GF-D8 (cell line): ENCODE measurements around the gene C1QL2.

Experiments used
- DNase-seq: peaks from one replicate; lab custom pipeline; 2025; lab: John Stamatoyannopoulos, UW

C1QL2 gene

DNA sequence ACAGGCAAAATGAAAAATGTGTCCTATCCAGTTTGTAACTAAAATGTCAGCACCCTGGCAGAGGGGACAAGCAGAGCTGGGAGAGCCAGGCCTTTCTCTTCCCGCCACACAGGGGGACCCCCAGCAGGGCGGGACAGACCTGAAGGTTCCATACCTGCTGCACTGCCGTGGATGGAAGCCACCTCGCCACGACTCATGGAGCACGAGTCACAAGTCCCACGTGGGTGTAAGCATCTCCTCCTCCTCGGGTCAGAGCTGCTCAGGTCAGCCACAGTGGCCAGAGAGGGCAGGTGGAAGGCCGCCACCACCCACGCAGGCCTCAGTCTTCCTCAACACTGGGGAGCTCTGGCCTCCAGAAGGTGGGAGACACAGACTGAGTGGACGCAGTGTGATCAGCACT is 21.0 kb downstream of the C1QL2 start:
- DNase-seq: no peak

GRCh38 chr2:119136872-119137271 is 21.7 kb downstream of the C1QL2 start:
- DNase-seq: no peak

DNA sequence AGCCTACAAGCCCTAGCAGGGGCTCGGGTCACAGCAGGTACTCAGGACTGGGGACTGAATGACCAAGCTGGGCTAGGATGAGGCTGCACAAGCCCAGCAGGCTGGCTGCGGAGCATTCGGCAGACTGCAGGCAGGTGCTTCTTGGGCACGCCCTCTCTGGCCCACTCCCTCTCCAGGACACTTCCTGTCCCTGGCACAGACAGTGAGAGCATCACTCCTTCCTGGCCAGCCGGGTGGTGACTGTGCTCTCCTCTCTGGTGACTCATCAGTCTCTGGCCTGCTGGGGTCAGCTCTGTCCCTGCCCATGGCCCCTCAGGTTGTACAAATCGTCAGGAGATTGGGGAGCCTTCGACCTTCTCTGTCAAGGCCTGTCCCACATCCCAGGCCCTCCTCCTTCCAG is 22.5 kb downstream of the C1QL2 start:
- DNase-seq: no peak

DNA sequence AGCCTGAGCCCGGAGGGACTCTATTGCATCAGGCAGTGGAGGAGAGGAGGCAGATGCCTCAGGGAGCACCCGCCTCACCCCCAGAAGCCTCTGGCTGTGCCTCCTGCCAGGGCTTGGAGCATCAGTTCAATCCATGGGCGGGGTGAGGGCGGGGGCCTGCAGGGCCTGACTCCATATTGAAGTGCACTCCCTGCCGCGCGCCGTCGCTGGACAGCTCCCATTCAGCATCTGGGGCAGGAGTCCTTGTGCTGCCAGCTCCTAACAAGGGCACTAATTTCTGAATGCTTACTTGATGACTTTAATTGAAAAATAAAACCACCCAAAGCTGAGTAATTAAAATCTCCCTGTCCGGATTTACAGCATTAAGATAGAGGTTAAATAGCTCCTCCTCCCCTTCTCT is 23.8 kb downstream of the C1QL2 start:
- no peak for DNase-seq

DNA sequence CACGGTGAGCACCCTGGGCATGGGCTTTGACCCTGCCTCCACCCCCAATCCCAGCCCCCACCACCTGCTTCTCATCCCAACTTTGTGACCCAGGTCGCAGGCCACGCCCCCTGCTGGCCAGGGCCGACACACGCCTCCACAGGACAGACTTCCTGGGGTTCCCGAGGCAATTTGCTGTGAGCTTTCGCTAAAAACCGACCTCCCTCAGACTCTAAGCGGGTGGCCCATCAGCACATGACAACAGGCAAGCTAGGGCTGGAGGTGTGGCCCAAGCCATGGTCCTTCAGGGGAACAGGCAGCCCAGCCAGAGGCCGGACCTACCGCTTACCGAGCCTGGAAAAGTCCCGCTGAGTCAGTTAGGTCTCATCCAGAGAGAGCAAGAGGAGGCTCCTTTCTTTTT is 31.9 kb downstream of the C1QL2 start:
- DNase-seq: no peak

GRCh38 chr2:119123389-119123788 is 35.2 kb downstream of the C1QL2 start:
- no peak for DNase-seq

- DNase-seq: no peak
Measured at GRCh38 chr2:119122663-119123062, 35.9 kb downstream of the C1QL2 start.

DNA sequence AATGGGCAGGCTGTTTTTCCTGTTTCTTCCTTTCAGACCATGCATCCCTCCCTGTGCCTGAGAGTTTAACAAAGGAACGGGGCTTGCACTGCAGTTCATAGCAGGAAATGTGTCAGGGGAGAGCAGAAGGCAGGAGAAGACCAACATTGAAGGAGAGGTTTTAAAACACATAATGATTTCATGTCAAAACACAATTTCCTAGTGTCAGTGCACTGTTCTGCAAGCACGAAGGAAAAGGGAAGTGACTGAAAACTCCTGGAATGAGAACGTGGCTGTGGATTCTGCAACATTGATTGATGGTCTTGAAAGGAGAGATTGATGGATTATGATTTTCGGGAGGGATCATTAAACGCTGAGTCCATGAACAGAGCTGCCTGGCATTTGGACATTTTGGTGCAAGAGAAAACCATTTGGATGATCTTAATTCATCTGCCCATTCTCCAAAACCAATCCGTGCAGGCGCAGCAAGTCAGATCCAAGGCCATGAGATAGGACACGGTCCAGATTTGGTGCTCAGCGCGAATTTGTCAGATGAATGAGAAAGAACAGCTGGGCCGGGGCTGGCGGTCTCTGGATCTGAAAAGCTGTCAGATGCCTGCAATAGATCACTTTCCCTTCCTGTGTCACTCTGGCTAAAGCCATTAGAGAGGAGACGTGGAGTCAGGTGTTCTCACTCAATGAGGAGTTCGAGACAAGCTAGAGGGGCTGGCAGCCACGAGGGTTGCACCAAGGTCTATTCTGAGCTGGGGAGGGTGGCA is 38.4 kb downstream of the C1QL2 start:
- no peak for DNase-seq

- no peak for DNase-seq
Measured at GRCh38 chr2:119119076-119119785, 39.3 kb downstream of the C1QL2 start.

- DNase-seq: no peak
Measured at GRCh38 chr2:119117891-119118882, 40.4 kb downstream of the C1QL2 start.

- no peak for DNase-seq
Measured at GRCh38 chr2:119117408-119117807, 41.1 kb downstream of the C1QL2 start.

GRCh38 chr2:119116411-119117295 is 41.9 kb downstream of the C1QL2 start:
- no peak for DNase-seq

DNA sequence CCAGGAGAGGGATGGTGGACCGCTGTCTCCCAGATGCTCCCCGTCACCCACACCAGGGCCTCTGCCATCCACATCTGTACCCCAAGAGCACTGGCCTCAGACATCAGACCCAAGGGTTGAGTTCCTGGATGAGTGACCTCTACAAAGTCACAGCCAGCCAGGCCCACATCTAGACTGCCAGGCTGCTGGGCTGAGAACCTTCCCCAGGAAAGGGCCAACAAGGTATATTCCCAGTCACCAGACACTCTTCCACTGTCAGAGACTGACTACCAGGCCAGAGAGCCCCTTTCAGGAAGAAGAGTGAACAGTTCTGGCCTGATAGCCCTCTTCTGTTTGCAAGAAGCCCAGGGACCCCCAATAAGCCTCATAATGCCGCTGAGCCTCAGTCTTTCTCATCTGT is 44.3 kb downstream of the C1QL2 start:
- DNase-seq: no peak

- DNase-seq: no peak
Measured at GRCh38 chr2:119113489-119113770, 45.1 kb downstream of the C1QL2 start.

DNA sequence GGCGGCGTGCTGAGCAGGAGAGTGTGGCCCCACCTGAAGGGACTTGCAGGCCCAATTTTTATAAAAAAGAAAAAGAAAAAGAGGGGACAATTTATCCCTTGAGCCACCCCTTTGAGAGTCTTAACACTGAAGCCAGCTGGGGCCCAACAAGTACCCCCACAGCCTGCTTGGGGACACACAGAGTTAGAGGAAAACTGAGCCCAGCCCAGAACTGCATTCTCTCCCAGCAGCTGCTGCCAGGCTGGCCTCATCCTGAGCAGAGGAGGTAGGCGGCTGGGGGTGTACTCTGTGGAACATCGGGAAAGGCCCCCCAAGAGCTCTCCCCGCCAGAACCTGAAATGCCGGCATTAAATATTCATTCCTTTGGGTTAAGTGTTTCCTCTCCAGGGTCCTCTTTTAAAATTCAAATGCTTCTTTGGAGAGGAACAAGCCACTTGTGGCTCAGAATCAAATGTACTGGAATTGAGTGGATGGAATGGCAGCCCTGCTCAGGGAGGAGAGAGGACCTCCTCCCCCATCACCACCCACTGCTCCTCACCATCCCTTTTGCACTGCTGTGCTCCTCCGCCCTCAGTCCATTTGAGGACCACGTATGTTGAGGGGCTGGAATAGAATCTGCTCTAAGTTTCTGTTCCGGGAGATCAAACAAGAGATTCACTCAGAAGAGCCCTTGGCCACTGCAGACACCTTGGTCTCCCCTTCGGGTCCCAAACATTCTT is 45.6 kb downstream of the C1QL2 start:
- DNase-seq: no peak

GRCh38 chr2:119112230-119112629 is 46.3 kb downstream of the C1QL2 start:
- DNase-seq: no peak

- DNase-seq: no peak
Measured at GRCh38 chr2:119111115-119111975, 47.2 kb downstream of the C1QL2 start.

GRCh38 chr2:119109866-119110265 is 48.7 kb downstream of the C1QL2 start:
- DNase-seq: no peak

DNA sequence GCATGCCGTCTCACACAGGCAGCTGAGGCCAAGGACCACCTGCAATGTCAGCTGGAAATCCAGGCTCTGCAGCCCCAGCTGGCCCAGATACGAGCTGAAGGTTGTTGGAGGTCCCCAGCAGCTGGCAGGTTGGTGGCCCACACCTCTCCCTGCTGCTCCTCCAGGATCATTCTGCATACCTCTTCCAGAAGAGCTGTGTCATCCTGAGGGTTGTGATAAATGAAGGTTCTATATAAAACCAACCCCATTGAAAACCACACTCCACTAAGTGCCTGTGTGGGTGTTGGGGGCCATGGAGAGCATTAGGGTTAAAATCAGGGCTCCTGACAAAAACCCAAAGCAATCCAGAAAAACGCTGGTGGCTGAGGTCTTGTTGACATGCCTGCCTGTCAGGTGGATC is 50.4 kb downstream of the C1QL2 start:
- DNase-seq: no peak

DNA sequence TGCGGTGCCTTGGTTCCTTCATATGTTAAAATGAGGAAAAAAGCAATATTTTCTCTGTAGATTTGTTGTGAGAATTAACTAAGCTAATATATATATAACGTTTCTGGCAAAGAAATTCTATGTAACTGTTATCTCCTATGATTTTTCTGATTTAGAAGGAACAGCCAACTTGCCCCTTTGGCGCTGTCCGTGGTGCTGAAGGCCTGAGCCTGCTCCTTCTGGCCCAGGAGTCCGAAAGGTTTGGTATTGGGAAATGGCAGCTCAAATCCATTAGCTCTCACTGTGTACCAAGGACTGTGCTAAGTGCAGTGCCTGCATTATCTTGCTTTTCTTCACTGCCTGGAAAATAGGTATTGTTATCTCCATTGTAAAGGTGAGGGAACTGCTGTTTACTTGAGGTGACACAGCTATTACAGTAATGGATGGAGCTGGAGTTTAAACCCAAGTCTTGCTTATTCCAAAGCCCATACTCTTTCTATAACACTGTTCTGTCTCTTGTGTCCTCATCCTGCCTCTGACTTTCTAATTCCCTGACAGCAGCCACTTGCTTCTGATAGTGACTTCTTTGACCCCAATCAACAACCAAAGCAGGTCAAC is 52.2 kb downstream of the C1QL2 start:
- DNase-seq: no peak
